Lower leg skin (tissue), 3 donors: ENCODE measurements around the gene APCDD1.

Source experiments
- CTCF ChIP-seq, 3 donors: fragments of 450-650 bp; IDR thresholded peaks; one replicate each; pipeline ENCODE4 v1.5.1; 2016; ENCODE audit warnings: antibody characterized with exemption in 3 of 3, mild to moderate bottlenecking in 3 of 3, moderate library complexity in 2 of 3
- POLR2A ChIP-seq, 2 donors: fragments of 450-650 bp; IDR thresholded peaks; one replicate each; pipeline ENCODE4 v1.6.1; 2016 to 2017; ENCODE audit warnings: antibody characterized with exemption in 2 of 2, mild to moderate bottlenecking in 1 of 2, moderate library complexity in 1 of 2

- TF ChIP-seq CTCF (IDR thresholded peaks at IDR 0.05) (no peak), POLR2A (IDR thresholded peaks at IDR 0.05) (no peak)
Measured at GRCh38 chr18:10499230-10499629, 44.8 kb downstream of the APCDD1 start.
